ENCODE data around the gene OR51D1. TPM values are rescaled to one million over a fixed set of nuclear protein-coding genes. Genes with fewer than 3 reads are reported as not detected.

Gene OR51D1
- total and polyA plus RNA-seq, 4 donors = not detected

DNA sequence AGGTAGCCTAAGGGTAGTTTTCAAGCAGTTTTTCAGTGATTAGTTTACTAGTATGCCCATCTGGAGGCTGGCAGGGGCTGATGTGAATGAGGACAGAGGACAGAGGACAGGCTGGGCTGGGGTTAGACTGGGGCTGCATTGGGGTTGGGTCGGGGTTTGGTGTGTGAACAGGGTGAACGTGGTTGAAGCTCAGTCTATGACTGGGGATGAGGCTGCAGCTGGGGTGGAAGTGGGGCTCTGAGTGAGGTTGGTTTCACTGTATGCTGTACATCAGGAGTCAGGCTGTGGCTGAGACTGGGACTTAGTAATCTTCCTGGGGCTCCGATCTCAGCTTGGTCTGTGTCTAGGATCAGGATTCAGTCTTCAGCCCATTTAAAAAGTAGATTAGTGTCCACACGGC lies 7.0 kb downstream of the OR51D1 start:
- no peak overlapping the region for H3K9ac ChIP-seq (ENCODE audit: low read depth in 1 of 2, low read length in 2 of 2)
- peaks cover 0 to 6% (median 0%) of the 10 kb centered on the region in 4 donors for H3K27me3 ChIP-seq (ENCODE audit: control insufficient read depth in 4 of 4, insufficient read depth in 4 of 4, low read length in 3 of 4)
- no peak for TF ChIP-seq HNF4G (IDR thresholded peaks at IDR 0.05)
- no peak for TF ChIP-seq NR2F2 (IDR thresholded peaks at IDR 0.05)
- TF ChIP-seq, protein P1, sequence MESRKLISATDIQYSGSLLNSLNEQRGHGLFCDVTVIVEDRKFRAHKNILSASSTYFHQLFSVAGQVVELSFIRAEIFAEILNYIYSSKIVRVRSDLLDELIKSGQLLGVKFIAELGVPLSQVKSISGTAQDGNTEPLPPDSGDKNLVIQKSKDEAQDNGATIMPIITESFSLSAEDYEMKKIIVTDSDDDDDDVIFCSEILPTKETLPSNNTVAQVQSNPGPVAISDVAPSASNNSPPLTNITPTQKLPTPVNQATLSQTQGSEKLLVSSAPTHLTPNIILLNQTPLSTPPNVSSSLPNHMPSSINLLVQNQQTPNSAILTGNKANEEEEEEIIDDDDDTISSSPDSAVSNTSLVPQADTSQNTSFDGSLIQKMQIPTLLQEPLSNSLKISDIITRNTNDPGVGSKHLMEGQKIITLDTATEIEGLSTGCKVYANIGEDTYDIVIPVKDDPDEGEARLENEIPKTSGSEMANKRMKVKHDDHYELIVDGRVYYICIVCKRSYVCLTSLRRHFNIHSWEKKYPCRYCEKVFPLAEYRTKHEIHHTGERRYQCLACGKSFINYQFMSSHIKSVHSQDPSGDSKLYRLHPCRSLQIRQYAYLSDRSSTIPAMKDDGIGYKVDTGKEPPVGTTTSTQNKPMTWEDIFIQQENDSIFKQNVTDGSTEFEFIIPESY (IDR thresholded peaks at IDR 0.05) = no peak
- TF ChIP-seq EGR1 (IDR thresholded peaks at IDR 0.05; ENCODE audit: low read depth in 2 of 2) = no peak
- TF ChIP-seq, protein P2, sequence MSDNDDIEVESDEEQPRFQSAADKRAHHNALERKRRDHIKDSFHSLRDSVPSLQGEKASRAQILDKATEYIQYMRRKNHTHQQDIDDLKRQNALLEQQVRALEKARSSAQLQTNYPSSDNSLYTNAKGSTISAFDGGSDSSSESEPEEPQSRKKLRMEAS (IDR thresholded peaks at IDR 0.05) = no peak
- TF ChIP-seq RXRA (IDR thresholded peaks at IDR 0.05) = no peak
- TF ChIP-seq, protein P3, sequence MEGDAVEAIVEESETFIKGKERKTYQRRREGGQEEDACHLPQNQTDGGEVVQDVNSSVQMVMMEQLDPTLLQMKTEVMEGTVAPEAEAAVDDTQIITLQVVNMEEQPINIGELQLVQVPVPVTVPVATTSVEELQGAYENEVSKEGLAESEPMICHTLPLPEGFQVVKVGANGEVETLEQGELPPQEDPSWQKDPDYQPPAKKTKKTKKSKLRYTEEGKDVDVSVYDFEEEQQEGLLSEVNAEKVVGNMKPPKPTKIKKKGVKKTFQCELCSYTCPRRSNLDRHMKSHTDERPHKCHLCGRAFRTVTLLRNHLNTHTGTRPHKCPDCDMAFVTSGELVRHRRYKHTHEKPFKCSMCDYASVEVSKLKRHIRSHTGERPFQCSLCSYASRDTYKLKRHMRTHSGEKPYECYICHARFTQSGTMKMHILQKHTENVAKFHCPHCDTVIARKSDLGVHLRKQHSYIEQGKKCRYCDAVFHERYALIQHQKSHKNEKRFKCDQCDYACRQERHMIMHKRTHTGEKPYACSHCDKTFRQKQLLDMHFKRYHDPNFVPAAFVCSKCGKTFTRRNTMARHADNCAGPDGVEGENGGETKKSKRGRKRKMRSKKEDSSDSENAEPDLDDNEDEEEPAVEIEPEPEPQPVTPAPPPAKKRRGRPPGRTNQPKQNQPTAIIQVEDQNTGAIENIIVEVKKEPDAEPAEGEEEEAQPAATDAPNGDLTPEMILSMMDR (IDR thresholded peaks at IDR 0.05; ENCODE audit: low read depth, low read length, missing input control) = no peak
- no peak for TF ChIP-seq RAD21 (IDR thresholded peaks at IDR 0.05)
- no peaks in the 10 kb centered on the region for H3K9me3 ChIP-seq (ENCODE audit: control insufficient read depth in 4 of 4, low read length in 3 of 4)
- 63% methylated on average over 4 of the region's 4 CpGs for WGBS
- H3K4me1 ChIP-seq (ENCODE audit: control insufficient read depth in 4 of 4, insufficient read depth in 4 of 4, low read length in 3 of 4) = no peaks in the 10 kb centered on the region
- H3K36me3 ChIP-seq (ENCODE audit: control insufficient read depth in 4 of 4, insufficient read depth in 3 of 4, low read depth in 1 of 4, low read length in 3 of 4) = no peaks in the 10 kb centered on the region
- no peak overlapping the region for H3K4me3 ChIP-seq (ENCODE audit: low read depth in 1 of 3, low read length in 3 of 3)
- DNase-seq (ENCODE audit: low spot score) = no peak
- no peak overlapping the region for H3K27ac ChIP-seq (ENCODE audit: low read depth in 1 of 2, low read length in 2 of 2)

DNA sequence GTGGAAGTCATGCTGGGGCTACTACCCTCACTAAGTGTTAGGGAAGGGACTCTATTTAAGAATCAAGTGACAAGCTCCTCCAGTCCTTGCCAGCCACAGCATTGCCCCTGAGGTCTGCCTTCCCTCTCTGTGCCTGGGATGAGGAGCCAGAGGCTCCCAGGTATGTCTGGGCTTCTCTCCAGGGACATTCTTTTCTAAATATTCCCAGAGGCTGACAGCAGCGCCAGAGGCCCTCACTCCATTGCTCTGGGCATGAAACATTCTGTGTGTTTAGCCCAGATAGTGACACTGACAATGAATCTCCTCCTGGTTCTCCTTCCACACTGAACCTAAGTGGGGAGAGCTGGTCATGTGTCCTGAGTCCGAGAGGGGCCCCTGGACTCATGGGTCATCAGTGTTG lies 8.7 kb downstream of the OR51D1 start:
- no peak overlapping the region for H3K27ac ChIP-seq (ENCODE audit: low read depth in 1 of 2, low read length in 2 of 2)
- no peak overlapping the region for H3K9ac ChIP-seq (ENCODE audit: low read depth in 1 of 2, low read length in 2 of 2)
- no peak for TF ChIP-seq FOXA2 (IDR thresholded peaks at IDR 0.05)
- TF ChIP-seq FOXA1 (IDR thresholded peaks at IDR 0.05) = no peak
- no peak for TF ChIP-seq HNF4A (conservative IDR thresholded peaks at IDR 0.05)
- no peak for TF ChIP-seq SP1 (IDR thresholded peaks at IDR 0.05)
- H3K36me3 ChIP-seq (ENCODE audit: control insufficient read depth in 4 of 4, insufficient read depth in 3 of 4, low read depth in 1 of 4, low read length in 3 of 4) = no peaks in the 10 kb centered on the region
- no peak overlapping the region for H3K4me3 ChIP-seq (ENCODE audit: low read depth in 1 of 3, low read length in 3 of 3)
- H3K4me1 ChIP-seq (ENCODE audit: control insufficient read depth in 4 of 4, insufficient read depth in 4 of 4, low read length in 3 of 4) = no peaks in the 10 kb centered on the region
- WGBS = 79% methylated on average over 2 of the region's 2 CpGs
- H3K27me3 ChIP-seq (ENCODE audit: control insufficient read depth in 4 of 4, insufficient read depth in 4 of 4, low read length in 3 of 4) = peaks cover 0 to 6% (median 0%) of the 10 kb centered on the region in 4 donors
- no peak for DNase-seq (ENCODE audit: low spot score)
- H3K9me3 ChIP-seq (ENCODE audit: control insufficient read depth in 4 of 4, low read length in 3 of 4) = no peaks in the 10 kb centered on the region

DNA sequence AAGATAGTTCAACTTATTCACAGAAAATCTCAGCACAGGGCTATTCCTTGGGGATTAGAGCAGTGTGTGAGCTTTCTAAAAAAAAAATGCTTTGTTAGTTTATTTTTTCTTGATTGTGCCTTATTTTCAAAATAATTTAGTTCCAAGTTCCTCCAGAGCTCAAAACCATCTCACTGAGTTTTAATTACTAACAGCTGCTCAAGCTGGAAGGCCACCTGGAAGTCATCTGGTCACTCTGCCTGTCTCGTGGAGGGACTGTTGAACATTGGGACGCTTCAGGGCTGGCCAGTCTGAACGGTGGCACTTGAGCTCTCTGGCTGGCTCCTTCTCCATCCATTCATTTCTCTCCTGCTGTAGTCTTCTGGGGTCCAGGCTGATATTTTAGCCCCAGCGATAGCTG lies 10.5 kb downstream of the OR51D1 start:
- WGBS = 83% methylated on average over 4 of the region's 4 CpGs
- H3K36me3 ChIP-seq (ENCODE audit: control insufficient read depth in 4 of 4, insufficient read depth in 3 of 4, low read depth in 1 of 4, low read length in 3 of 4) = no peaks in the 10 kb centered on the region
- no peak for DNase-seq (ENCODE audit: low spot score)
- no peak overlapping the region for H3K4me3 ChIP-seq (ENCODE audit: low read depth in 1 of 3, low read length in 3 of 3)
- H3K27me3 ChIP-seq (ENCODE audit: control insufficient read depth in 4 of 4, insufficient read depth in 4 of 4, low read length in 3 of 4) = no peaks in the 10 kb centered on the region
- H3K9ac ChIP-seq (ENCODE audit: low read depth in 1 of 2, low read length in 2 of 2) = no peak overlapping the region
- H3K4me1 ChIP-seq (ENCODE audit: control insufficient read depth in 4 of 4, insufficient read depth in 4 of 4, low read length in 3 of 4) = no peaks in the 10 kb centered on the region
- no peak overlapping the region for H3K27ac ChIP-seq (ENCODE audit: low read depth in 1 of 2, low read length in 2 of 2)
- H3K9me3 ChIP-seq (ENCODE audit: control insufficient read depth in 4 of 4, low read length in 3 of 4) = peaks cover 0 to 2% (median 0%) of the 10 kb centered on the region in 4 donors
- TF ChIP-seq, protein P1 (IDR thresholded peaks at IDR 0.05) = no peak
- TF ChIP-seq RAD21 (IDR thresholded peaks at IDR 0.05) (no peak), JUND (IDR thresholded peaks at IDR 0.05) (no peak), EGR1 (IDR thresholded peaks at IDR 0.05; ENCODE audit: low read depth in 2 of 2) (no peak), NR2F2 (IDR thresholded peaks at IDR 0.05) (no peak), HNF4A (conservative IDR thresholded peaks at IDR 0.05) (no peak), FOXA2 (IDR thresholded peaks at IDR 0.05) (no peak), GABPA (IDR thresholded peaks at IDR 0.05 in 1 of 2, conservative IDR thresholded peaks at IDR 0.05 in 1 of 2) (no peak), RXRA (IDR thresholded peaks at IDR 0.05) (no peak), YY1 (IDR thresholded peaks at IDR 0.05) (no peak)
- TF ChIP-seq, protein P4, sequence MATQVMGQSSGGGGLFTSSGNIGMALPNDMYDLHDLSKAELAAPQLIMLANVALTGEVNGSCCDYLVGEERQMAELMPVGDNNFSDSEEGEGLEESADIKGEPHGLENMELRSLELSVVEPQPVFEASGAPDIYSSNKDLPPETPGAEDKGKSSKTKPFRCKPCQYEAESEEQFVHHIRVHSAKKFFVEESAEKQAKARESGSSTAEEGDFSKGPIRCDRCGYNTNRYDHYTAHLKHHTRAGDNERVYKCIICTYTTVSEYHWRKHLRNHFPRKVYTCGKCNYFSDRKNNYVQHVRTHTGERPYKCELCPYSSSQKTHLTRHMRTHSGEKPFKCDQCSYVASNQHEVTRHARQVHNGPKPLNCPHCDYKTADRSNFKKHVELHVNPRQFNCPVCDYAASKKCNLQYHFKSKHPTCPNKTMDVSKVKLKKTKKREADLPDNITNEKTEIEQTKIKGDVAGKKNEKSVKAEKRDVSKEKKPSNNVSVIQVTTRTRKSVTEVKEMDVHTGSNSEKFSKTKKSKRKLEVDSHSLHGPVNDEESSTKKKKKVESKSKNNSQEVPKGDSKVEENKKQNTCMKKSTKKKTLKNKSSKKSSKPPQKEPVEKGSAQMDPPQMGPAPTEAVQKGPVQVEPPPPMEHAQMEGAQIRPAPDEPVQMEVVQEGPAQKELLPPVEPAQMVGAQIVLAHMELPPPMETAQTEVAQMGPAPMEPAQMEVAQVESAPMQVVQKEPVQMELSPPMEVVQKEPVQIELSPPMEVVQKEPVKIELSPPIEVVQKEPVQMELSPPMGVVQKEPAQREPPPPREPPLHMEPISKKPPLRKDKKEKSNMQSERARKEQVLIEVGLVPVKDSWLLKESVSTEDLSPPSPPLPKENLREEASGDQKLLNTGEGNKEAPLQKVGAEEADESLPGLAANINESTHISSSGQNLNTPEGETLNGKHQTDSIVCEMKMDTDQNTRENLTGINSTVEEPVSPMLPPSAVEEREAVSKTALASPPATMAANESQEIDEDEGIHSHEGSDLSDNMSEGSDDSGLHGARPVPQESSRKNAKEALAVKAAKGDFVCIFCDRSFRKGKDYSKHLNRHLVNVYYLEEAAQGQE (IDR thresholded peaks at IDR 0.05) = no peak
- TF ChIP-seq, protein P2 (IDR thresholded peaks at IDR 0.05) = no peak
- TF ChIP-seq, protein P5, sequence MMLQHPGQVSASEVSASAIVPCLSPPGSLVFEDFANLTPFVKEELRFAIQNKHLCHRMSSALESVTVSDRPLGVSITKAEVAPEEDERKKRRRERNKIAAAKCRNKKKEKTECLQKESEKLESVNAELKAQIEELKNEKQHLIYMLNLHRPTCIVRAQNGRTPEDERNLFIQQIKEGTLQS (IDR thresholded peaks at IDR 0.05) = no peak
